ENCODE results near the gene TBC1D2.

Gene TBC1D2

GRCh38 chr9:98215271-98215670 is 40.2 kb downstream of the TBC1D2 start:
- no peak for DNase-seq

GRCh38 chr9:98214811-98215210 is 40.6 kb downstream of the TBC1D2 start:
- DNase-seq = no peak

- no peak for DNase-seq
Measured at GRCh38 chr9:98211260-98211659, 44.2 kb downstream of the TBC1D2 start.

DNA sequence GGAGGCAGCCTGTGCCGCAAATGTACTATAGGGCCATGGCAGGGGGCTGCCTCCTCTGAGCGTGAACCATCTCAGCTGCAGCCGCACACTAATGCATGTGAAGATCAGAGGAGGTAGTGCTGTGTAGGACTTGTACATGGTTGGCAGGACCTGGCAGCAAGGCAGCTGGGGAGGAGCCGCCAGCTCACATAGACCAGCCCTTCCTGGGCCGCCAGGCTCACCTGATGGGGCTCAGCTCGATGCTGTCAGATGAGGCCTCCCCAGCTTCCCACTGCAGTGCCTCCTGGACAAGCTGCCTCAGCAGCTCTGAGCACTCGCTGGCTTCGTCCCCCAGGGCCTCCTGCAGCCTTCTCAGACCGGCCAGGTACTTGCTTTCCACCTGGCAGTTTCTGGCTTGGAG is 45.0 kb downstream of the TBC1D2 start:
- DNase-seq = no peak

- no peak for DNase-seq
Measured at GRCh38 chr9:98209530-98209929, 45.9 kb downstream of the TBC1D2 start.

- no peak for DNase-seq
Measured at GRCh38 chr9:98208635-98209034, 46.8 kb downstream of the TBC1D2 start.

GRCh38 chr9:98207606-98208005 is 47.8 kb downstream of the TBC1D2 start:
- no peak for DNase-seq

DNA sequence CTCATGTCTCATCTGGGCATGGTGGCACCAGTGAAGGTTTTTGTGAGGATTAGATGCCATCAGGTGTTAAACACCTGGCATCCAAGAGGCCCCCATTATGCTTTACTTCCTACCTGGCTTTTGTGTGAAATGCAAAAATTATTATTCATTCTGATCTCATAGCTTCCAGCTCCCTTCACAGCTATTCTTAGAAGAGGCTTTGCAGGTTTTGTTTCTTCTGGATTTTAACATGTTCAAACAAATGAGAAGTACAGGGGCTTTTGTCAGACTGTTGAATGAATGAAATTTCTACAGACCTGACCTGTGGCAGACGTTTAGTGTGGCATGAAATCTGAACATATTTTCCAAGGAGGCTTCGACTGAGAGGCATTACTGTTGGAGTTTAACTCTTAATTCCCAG is 48.7 kb downstream of the TBC1D2 start:
- no peak for DNase-seq

DNA sequence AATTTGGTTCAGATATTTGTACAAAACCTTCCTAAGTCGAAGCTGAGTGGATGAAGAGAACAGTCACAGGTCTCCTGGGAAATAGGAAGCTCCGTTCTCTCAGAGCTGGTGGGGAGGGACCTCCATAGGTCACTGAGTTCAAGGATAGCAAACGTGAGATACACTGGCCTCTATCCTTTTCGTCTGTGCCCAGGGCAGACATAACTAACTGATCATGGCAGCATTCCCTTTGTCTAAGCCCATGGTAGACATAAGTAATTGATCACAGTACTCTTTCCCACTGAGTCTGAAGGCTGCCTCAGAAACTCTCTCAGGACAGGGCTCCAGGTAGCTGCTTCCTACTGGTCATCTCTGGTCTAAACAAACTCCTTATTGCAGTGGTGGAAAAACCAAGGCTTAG is 50.8 kb downstream of the TBC1D2 start:
- no peak for DNase-seq

DNA sequence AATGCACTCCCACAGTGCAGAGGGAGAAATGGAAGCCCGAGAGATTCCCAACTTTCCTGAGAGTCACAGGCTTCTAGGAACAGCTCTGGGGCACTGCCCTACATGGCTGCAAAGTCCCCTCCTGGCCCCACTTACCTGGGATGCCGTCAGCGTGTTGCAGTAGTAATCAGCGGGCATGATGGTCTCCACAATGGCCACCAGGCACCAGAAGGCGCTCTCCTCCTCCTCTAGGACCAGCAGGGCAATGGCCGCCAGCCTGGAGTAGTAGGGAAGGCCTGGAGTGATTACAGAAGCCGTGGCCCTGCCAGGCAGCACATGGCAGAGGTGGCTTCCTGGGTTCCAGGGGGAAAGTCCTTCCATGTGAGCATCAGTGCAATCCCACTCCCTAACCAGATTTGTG is 52.3 kb downstream of the TBC1D2 start:
- DNase-seq = no peak

DNA sequence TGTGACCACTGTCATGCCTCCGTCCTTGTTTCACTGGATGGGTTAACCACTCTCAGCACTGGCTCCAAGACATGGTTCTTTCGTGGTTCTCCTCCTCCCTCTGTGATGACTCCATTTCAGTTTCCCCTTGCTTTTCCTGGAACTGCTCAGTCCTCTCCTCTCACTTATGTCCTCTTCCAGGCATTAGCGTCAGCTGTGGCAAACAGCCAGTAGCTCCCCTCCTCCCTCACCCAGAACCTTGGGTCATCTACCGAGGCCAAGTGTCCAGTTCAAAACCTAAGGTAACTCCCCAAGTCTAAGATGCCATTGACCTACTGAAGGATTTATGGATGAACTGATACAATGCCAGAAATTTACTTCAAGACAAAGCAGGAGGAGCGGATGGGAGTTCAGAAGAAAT is 53.2 kb downstream of the TBC1D2 start:
- DNase-seq = no peak

GRCh38 chr9:98201749-98202148 is 53.7 kb downstream of the TBC1D2 start:
- no peak for DNase-seq

GRCh38 chr9:98201102-98201501 is 54.3 kb downstream of the TBC1D2 start:
- DNase-seq = no peak

- DNase-seq = no peak
Measured at GRCh38 chr9:98199388-98200033, 55.9 kb downstream of the TBC1D2 start.

DNA sequence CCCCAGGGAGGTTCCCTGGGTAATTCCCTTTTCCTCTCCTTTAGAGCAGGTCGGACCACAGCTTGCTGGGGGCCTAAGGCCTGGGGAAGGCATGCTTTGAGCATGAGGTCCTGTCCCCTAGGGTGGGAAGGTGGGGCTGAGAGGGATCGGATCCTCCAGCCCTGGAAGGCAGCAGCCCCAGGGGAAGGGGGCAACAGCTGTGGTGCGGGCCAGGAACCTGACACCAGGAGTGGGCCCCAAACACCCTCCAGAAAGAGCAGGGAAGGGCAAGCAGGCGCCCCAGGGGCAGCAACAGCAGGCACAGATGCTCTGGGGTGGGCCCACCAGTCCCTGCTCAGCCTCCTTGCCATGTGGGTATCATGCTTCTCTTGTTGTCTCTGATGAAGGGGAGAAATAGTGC is 59.8 kb downstream of the TBC1D2 start:
- no peak for DNase-seq

GRCh38 chr9:98193336-98193944 is 62.0 kb downstream of the TBC1D2 start:
- no peak for DNase-seq

- peak; percentile 56 for DNase-seq
Measured at GRCh38 chr9:98192503-98193335, 62.7 kb downstream of the TBC1D2 start, which contains the start of gene CORO2A. CORO2A (minus strand) TSS chr9:98192637; CDS start chr9:98157660, 34,977 bp downstream.

- no peak for DNase-seq
Measured at GRCh38 chr9:98191671-98192502, 63.6 kb downstream of the TBC1D2 start.

DNA sequence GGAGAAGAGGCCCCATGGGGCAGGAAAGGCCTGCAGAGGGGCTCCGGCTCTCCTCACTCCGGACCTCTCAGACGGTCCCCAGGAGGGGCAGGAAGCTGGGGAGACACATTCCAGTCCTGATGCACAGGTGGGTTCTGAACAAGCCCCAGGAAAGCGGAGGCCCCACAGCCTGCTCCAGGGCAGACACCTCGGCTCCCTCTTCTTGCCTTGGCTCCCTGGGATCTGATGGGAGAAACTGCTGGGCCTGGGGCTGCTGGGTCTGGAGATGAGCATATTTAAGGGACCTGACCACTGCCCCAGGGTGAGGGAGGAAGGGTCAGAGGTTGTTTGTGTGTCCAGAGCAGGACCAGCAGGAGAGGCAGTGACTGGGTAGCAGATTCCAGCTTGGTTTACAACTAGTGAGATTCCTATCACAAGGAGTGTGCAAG is 64.3 kb downstream of the TBC1D2 start:
- no peak for DNase-seq

DNA sequence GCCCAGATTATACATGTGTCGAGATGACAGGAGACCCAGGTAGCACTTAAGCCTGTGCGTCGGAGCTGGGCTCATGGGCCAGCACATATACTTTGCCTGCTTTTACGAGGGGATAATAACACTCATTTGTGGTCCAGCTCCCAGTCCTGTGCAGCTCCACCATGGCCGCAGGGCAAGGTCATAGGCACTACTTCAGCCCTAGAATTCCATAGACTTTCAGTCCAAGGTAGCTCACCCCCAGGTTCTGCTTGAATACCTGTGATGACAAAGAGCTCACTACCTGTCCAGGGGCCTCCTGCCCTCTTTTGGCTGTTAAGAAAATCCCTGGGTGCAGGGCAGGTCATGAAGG is 64.7 kb downstream of the TBC1D2 start:
- no peak for DNase-seq

DNA sequence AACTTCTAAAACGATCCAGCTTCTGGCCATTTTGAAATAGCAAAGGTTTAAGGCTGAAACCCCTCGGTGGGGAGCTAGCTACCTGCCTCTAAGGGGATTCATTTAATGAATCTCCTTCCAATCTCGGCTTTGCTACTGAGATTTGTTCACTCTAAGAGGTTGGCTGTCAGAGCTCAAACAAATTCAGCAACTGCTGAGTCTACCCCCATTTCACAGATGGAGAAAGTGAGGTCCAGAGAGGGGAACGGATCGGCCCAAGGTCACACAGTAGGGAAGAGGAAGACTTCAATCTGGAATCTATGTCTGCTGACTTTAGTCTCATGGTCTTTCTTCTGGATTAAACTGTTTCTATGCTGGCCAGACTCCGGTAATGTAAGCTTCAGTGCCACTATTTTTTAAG is 66.0 kb downstream of the TBC1D2 start:
- no peak for DNase-seq

DNA sequence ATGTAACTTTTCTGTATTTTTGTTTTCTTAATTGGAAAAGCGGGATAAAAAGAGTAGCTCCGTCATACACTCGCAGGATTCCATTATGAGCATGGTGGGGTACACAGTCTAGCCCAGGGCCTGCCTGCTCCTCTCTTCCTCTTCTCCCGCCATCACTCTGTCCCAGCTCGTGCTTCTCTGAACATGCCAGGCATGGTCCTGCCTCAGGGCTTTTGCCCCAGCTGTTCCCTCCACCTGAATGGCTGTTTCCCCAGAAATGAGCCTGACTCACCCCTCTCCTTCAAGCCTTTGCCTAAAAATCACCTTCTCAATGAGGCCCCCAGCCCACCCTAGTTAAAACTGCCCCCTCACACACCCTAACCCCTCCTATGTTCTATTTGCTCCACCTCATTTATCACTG is 67.5 kb downstream of the TBC1D2 start:
- DNase-seq = no peak

DNA sequence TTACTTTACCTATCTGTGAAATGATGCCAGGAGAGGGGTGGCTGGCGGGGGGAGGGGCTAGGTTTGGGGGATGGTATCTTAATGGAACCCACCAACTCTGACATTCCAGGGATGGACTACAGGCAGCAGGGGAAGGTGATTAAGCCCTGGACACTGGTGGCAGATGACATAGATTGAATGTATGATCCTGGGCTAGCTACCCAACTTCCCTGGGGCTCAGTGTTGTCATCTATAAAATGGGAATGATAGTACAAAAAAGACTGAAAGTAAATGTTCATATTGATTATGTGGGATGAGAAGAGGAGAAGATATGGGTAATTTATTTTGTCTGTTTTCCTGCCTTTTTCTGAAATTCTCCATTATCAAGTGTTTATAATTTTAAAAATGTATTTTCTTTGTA is 69.2 kb downstream of the TBC1D2 start:
- DNase-seq = no peak

Measured in fibroblast of skin of abdomen (primary cell).